NCI-H2107 treated with DMSO at 0.1 percent for 48 hours (cell line): ENCODE results near the gene HAL.
A peak's percentile ranks its signal among the peaks of the same experiment; 100 is the strongest.
"Not testable (repeated sequence)": the region's sequence is repeated elsewhere in the genome, so short reads cannot be mapped to it uniquely, and the experiment has no call there.

Experiments
- DNase-seq: peaks from one replicate; lab custom pipeline; 2025; ENCODE audit not compliant: unreplicated experiment; lab: John Stamatoyannopoulos, UW

The HAL gene

DNA sequence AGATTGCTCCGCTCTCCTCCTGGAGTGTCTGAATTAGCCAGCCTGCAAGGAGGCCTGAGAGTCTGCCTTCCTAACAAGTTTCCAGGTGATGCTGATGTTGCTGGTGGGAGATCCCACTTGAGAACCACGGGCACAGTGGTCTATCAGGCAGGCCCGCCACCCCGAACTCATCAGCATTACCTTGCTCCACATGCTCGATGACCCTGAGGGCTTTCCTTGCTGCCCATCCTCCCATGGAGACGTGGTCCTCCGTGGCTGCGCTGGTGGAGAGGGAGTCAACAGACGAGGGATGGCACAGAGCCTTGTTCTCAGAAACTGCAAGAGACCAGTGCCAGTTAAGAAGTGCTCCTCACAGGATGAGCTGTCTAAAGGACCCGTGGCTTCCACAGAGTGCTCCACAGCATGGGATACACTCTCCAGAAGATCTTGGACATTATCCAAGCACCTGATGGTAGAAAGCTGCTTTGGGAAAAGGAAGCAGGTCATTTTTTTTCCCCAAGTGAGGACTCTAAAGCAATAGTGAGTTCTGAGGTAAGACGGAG, 18.3 kb downstream of the HAL start:
- DNase-seq, result no peak

DNA sequence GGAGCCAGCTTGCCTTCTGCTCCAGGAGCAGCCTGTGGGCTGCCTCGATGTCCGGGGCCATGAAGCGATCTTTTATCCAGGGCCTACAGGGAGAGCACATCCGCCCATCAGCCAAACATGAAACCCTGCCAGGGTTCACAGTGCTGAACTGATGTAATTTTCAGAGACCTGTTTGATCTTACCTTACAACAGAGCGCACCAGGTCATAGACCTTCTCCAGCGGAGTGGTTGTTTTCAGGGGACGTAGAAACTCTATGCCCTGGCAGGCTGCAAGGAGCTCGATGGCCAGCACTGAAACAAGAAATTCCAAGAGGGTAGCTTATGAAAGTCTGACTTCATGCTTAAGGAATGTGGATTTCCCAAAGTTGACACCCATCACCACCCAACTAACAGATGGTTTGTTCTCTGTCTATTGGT, 19.7 kb downstream of the HAL start:
- no peak for DNase-seq

DNA sequence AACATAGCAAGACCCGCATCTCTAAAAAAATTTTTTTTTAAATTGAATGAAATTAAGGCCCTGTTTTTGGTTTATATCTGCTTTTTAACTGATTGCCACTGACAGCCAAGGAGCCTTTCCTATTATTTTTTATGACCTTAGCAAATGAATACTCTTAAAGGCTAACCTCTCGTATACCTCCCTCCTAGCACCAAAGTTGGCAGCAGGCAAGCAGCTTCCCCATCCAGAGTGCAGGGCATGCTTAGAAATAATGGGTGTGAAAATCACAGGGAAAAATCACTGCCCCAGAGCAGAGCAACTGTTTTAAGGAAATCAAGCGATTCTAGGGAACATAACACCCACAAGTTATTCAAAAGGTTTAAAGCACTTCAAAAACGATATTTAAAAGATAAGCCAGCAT, 20.7 kb downstream of the HAL start:
- DNase-seq, result no peak

DNA sequence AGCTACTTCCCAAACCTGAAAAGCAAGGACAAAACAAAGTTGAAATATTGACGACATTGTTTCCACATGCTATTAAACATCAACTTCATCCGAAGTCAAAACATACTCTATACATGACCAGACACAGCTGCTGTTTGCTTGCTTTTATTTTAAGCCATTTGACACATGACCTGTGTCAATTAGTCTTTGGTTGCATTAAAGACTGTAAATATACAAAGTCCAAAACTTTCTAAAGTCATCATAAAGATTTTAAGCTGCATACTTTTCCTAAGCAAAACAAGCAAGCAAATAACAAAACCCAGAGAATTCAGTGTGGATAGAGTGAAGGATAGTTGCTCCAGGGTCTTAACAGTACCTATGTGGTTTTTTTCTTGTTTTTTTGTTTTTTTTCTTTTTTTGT, 21.8 kb downstream of the HAL start:
- no peak for DNase-seq

DNA sequence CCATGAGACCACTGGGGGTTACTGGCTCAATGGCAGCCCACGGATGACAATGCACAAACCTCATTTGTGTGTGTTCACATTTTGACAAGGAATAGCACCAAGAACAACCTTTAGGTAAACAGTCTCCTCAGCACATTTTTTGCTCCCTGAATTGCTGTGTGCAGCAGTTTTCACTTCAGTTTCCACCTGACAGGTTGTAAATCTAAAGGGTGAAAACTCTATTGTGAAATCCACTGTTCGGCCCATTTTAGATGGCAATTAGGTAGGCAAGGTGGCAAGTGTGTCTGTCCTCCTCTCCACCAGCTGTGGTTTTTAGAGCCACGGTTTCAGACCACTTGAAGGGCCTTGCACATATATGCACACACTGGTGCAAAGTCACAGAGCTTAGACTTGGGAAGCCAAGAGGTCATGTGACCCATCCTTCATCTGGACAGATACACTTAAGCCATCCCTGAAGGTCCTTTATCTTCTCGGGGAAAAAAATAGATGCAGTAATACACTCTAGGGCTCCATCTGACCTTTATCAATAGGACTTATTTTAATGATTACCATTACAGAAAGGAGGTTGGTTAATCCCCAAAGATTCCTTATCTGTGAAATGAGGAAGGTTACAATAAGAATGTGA, 23.2 kb downstream of the HAL start:
- no peak for DNase-seq

DNA sequence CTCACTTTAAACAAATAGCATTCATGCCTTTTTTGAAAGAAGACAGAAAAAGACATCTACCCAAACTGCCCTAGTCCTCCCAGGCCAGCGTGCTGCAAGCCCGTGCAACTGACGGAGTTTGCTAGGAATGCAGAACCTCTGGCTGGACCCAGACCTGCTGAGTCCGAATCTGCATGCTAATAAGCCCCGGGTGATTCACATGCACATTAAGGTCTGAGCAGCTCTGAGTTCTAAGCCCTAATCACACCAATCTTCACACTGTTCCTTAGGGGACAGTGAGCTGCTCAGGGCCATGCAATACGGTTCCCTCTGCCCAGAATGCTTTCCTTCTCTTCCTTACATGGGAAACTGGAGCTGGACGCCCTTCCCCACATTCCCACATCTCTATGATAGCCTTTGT, 25.2 kb downstream of the HAL start:
- no peak for DNase-seq

DNA sequence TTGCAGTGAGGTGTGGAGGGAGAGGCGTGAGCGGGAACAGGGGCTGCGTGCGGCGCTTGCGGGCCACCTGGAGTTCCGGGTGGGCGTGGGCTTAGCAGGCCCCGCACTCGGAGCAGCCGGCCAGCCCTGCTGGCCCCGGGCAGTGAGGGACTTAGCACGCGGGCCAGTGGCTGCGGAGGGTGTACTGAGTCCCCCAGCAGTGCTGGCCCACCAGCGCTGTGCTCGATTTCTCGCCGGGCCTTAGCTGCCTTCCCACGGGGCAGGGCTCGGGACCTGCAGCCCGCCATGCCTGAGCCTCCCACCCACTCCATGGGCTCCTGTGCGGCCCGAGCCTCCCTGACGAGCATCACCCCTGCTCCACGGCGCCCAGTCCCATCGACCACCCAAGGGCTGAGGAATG, 27.0 kb downstream of the HAL start:
- DNase-seq, result not testable (repeated sequence)

DNA sequence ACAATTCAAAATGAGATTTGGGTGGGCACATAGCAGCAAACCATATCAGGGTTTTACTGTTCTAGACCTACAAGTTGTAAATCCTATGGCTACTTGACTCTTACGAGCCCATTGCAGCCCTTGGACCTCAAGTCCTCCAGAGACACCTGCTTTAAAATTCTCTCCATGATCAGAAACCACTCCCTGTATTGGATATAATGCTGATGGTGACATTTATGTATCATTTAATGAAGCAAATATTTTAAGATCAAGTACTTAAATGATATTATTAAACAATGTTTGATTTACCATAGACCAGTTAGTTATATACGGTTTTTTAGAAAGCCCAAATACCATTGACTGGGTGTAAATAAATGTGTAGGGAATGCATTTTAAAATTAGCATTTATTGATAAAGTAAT, 28.8 kb downstream of the HAL start:
- no peak for DNase-seq

DNA sequence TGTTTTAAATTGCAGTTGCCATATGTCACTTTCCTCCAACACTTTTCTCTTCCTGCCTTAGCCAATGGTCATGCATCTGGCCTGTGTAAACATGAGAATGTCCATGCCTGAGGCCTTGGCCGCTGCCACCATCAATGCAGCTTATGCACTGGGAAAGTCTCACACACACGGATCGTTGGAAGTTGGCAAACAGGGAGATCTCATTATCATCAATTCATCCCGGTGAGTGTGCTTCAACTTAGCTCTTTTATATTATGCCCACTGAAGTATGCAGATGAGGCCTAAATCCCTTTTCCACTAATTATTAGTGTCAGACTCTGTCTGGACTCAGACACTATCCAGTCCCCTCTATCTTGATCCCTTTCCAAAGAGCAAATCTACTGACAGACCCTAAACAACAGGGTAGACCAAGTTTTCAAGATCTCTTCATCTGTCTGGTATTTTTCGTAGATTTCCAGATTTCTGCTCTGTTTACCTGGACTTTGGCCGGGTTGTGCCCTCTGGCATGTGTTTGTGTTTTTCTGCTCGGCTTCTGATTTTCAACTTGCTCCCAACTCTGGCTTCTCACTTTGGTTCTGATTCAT, 29.8 kb downstream of the HAL start:
- no peak for DNase-seq

DNA sequence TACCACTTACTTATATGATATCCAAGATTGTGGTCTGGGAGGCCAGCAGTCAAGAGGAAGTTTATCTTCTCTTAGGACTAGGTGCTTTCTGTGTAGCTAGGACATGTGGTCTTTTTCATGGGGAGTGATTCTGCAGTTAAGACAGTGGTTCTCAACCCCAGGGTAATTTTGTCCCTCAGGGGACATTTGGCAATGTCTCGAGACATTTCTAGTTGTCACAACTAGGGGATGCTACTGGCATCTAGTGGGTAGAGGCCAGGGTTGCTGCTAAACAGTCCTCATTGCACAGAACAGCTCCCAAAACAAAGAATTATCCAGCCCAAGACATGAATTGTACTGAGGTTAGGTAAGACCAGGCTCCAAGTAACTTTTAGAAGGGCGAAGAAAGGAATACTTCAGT, 33.0 kb downstream of the HAL start:
- DNase-seq, result no peak

DNA sequence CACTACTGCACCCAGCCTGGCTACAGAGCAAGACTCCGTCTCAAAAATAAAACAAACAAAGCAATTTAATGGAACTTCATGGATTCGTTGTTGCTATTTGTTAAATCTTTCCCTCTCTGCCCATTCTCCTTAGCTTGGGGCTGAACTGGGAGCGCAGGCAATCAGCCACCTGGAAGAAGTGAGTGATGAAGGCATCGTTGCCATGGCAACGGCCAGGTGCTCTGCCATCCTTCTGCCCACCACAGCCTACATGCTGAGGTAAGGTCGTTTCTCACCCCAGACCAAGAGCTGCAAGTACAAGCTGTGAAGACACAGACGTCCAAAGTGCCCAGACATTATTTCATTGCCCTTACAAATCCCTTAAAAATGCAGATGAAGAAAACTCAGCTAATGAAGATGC, 33.9 kb downstream of the HAL start:
- no peak for DNase-seq

DNA sequence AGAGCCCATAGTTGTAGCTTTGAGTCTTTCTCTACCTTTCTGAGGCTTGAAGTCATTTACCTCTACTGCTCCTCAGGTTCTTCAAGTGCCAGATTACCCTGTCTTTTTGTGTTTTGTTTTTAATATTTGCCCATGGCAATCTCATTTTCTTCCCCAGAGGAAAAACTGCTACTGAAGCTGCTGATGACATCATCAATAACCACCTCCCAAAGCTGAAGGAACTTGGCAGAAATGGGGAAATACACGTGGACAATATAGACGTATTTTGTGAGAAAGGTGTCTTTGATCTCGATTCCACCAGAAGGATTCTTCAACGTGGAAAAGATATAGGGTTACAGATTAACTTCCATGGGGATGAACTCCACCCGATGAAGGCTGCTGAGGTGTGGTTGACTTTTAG, 35.9 kb downstream of the HAL start:
- no peak for DNase-seq

DNA sequence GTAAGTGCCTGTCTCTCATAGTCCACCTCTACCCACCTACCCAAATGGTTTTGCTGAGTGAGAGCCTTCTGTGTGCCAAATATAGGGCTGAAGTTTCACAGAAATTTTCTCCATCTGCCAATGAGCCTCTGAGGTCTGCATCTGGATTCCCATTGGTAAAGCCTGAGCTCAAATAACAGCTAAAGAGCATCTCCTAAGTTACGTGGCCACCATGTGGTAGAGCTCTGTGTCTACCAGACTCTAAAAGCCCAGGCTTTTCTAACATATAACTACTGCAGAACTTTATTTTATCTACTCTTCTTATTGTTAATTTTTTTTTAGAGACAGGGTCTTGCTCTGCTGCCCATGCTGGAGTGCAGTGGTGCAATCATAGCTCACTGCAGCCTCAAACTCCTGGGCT, 37.0 kb downstream of the HAL start:
- DNase-seq, result peak; percentile 34

DNA sequence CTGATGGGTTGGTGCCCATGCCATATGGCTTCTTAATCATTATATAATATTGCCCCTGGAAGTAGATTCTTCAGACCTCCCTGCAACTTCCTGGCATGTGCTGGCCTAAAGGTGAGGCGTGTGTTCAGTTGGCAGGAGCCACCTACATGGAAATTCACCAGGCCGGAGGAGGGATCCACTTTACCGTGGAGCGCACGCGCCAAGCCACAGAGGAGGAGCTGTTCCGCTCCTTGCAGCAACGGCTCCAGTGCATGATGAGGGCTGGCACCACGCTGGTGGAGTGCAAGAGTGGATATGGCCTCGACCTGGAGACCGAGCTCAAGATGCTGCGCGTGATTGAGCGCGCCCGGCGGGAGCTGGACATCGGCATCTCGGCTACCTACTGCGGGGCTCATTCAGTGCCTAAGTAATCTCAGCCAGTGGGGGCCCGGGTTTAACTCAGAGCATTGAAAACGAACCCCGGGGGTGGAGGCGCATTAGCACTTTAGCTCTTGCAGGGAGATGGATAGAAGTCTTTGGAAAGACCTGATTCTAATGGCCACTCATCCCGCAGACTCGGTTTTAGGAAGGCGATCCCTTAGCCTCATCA, 39.5 kb downstream of the HAL start:
- no peak for DNase-seq

DNA sequence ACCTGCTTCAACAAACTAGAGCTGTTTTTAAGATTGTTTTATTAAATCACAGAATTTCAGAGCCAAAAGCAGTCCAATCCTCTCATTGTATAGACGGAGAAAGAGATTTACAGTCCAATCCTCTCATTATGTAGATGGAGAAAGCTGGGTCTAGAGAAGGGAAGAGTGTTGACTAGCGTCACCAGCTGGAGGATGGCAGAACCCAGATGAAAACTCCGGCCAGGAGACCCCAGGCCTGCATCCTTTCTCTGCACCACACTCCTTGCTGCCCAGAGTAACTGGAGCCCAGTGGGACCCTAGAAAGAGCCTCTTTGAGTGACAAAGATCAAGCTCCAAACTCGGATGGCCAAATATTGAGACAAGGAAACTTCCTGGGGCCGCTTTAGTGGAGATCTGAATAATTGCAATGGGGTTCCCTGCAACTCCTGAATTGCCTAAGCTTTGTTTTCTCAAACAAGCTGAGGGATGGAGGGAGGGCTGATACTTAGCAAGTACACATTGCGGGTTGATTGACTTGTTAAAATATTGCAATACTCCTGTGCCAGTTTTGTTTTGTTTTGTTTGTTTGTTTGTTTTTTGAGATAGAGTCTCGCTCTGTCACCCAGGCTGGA, 40.5 kb downstream of the HAL start:
- DNase-seq, result no peak

DNA sequence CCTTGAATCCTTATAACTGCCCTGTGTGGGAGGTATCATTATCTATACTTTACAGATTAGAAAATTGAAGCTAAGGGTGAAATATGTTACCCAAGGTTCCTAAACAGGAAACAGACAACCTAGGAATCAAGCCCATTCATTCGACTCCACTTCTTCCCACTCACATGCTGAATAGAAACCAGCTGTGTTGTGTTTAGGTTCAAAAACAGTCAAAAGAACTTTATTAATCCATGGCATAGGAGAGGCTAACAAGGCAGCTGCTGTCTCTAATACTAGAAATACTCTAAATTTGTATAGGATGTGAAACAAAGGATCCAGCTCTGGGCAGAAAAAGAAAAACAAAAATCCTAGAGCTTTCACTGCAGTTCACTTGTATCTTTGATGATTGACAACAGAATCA, 43.1 kb downstream of the HAL start:
- DNase-seq, result no peak

DNA sequence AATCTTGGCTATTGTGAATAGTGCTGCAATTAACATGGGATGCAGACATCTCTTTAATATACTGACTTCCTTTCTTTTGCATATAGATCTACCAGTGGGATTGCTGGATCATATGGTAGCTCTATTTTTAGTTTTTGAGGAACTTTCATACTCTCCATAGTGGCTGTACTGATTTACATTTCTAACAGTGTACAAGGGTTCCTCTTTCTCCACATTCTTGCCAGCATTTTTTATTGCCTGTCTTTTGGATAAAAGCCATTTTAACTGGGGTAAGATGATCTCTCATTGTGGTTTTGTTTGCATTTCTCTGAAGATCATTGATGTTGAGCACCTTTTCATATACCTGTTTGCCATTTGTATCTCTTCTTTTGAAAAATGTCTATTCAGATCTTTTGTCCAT, 44.6 kb downstream of the HAL start:
- no peak for DNase-seq

DNA sequence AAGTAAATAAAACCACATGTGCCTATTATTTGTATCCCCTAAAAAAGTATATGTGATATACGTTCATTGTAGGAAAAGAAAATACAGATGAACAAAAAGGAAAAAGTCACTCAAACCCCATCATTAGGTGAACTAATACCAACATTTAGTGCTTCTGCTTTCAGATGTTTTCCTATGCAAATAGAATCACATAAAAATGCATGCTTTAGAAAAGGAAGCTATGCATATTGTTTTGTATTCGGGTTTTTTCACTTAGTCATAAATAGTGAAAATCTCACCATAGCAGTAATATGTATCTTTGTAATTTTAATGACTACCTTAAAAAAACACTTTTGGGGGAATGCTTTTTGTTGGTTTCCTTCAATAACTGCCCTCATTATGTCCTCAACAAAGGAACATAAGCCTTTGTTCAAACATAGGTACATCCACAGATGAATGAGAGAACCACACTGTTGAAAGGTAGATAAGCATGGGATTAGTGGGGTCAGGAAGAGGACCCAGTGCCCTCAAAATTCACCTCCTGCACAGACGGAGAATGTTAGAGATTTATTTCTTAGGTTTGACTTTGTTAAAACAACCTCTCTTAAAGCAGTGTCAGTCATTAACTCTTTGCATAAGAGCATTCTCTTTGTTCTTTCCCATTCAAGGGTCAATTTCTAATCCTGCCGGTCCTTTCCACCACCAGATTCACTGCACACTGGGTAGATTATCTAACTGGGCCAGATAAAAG, 46.5 kb downstream of the HAL start:
- DNase-seq, result no peak

DNA sequence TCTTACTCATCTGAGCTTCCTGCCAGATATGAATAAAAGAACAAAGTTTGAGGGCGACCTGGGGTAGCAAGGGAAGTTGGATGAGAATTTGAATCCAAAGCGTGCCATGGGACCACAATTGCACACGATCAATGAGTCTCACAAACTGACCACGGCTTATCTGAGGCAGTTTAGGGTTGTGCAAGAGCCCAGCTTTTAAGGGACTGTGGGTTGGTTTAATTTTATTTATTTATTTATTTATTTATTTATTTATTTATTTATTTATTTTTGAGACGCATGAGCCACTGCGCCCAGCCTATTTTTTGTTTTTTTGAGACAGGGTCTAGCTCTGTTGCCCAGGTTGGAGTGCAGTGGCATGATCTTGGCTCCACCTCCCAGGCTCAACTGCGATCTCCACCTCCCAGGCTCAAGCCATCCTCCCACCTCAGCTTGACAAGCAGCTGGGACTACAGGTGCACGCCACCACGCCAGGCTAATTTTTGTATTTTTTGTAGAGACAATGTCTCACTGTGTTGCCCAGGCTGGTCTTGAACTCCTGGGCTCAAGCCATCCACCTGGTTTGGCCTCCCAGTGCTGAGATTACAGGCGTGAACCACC, 51.9 kb downstream of the HAL start:
- DNase-seq, result no peak

DNA sequence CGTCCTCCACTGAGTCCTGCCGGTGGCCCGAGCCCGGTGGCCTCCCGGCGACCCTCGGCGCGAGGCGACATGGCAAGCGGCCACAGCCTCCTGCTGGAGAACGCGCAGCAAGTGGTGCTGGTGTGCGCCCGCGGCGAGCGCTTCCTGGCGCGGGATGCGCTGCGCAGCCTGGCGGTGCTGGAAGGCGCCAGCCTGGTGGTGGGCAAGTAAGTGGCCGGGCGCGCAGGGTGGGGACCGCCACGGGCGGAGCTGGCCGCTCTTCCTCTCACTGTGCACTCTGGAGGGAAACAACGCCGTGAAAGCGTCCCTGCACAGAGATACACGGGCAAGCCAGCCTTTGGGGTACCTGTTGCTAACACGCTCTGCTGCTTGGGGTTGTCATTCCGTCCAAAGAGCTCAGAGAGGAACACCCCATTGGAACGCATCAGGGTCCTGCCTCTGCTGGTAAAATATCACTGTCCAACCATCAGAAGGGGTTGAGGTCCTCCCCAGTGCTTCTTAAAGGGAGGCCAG, 52.8 kb downstream of the HAL start, which contains the start of gene AMDHD1:
Gene AMDHD1, plus strand, starts transcription at position 2 of the 513 bp plus-strand sequence. Its CDS starts 68 bp downstream, at position 70.
- DNase-seq, result no peak
